NB4 (cell line): Measurements from ENCODE around the gene MORC1.

Experiments used
- DNase-seq: peaks from one replicate; pipeline ENCODE4 v3.0.0; 2010; ENCODE audit warnings: low read depth
- H3K4me3 ChIP-seq: one replicate; pipeline ENCODE4 v1.5.1; 2011; ENCODE audit warnings: mild to moderate bottlenecking, low read depth, low read length, moderate library complexity
- MYC ChIP-seq: IDR thresholded peaks from 2 replicates; pipeline ENCODE4 v1.6.1; 2011; ENCODE audit warnings: low read depth, low read length
- POLR2A ChIP-seq: IDR thresholded peaks from 2 replicates; pipeline ENCODE4 v1.6.1; 2011; ENCODE audit warnings: mild to moderate bottlenecking; ENCODE audit not compliant: insufficient read length; ENCODE audit errors: extremely low read depth
- TF ChIP-seq, protein P1 (sequence below): IDR thresholded peaks from 2 replicates; pipeline ENCODE4 v1.6.1; 2011; ENCODE audit warnings: low read depth, low read length
- TF ChIP-seq, protein P2 (sequence below): IDR thresholded peaks from one replicate; pipeline ENCODE4 v1.5.1; 2012; ENCODE audit warnings: low read depth, low read length

Gene MORC1

DNA sequence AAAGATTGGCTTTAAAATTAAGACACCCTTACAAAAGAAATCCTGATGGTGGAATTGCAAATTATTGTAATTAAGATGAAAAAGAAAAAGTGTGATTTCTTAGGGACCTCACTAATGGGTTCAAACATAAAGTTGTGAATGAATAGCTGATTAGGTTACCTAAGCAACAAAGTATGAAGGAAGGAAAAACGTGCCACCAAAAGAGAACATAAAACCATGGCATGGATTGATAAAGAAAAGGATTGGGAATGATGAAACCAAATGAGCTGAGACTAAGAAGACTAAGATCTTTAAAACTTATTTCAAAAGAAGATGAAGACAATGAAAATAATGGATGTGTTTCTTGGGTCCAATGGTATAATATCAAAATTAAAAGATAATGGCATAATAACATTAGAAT is 132.1 kb downstream of the MORC1 start:
- no peak for DNase-seq
- TF ChIP-seq MYC (no peak), POLR2A (no peak)
- TF ChIP-seq, protein P1, sequence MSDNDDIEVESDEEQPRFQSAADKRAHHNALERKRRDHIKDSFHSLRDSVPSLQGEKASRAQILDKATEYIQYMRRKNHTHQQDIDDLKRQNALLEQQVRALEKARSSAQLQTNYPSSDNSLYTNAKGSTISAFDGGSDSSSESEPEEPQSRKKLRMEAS, result no peak
- TF ChIP-seq, protein P2, sequence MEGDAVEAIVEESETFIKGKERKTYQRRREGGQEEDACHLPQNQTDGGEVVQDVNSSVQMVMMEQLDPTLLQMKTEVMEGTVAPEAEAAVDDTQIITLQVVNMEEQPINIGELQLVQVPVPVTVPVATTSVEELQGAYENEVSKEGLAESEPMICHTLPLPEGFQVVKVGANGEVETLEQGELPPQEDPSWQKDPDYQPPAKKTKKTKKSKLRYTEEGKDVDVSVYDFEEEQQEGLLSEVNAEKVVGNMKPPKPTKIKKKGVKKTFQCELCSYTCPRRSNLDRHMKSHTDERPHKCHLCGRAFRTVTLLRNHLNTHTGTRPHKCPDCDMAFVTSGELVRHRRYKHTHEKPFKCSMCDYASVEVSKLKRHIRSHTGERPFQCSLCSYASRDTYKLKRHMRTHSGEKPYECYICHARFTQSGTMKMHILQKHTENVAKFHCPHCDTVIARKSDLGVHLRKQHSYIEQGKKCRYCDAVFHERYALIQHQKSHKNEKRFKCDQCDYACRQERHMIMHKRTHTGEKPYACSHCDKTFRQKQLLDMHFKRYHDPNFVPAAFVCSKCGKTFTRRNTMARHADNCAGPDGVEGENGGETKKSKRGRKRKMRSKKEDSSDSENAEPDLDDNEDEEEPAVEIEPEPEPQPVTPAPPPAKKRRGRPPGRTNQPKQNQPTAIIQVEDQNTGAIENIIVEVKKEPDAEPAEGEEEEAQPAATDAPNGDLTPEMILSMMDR, result no peak
- no peak overlapping the region for H3K4me3 ChIP-seq

- TF ChIP-seq, protein P2, result no peak
- TF ChIP-seq MYC, result no peak
- no peak for TF ChIP-seq POLR2A
- TF ChIP-seq, protein P1, result no peak
- no peak for DNase-seq
- no peak overlapping the region for H3K4me3 ChIP-seq
Measured at GRCh38 chr3:108983051-108983450, 134.9 kb downstream of the MORC1 start.

DNA sequence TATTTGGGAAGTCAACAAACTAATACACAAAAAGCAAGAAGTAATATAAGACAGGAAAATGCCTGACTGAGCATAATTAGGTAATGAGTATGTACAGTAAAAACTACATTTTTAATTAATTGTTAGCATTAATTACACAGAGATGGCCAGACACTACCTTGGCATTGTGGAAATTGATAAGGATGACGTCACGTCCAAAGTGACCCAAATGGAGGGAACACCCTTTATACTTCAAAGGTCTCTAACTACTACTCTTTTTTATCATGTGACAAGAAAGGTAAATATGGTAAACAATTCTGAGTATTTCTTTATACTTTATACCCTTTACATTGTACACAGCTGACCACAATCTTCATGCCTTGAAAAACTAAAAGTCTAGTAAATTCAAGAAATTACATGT is 141.9 kb downstream of the MORC1 start:
- no peak for TF ChIP-seq POLR2A
- TF ChIP-seq MYC, result no peak
- TF ChIP-seq, protein P1, result no peak
- TF ChIP-seq, protein P2, result no peak
- DNase-seq, result no peak
- H3K4me3 ChIP-seq, result no peak overlapping the region

GRCh38 chr3:108973019-108973418 is 144.9 kb downstream of the MORC1 start:
- TF ChIP-seq, protein P1, result no peak
- TF ChIP-seq, protein P2, result no peak
- TF ChIP-seq MYC (no peak), POLR2A (no peak)
- no peak for DNase-seq
- H3K4me3 ChIP-seq, result no peak overlapping the region

DNA sequence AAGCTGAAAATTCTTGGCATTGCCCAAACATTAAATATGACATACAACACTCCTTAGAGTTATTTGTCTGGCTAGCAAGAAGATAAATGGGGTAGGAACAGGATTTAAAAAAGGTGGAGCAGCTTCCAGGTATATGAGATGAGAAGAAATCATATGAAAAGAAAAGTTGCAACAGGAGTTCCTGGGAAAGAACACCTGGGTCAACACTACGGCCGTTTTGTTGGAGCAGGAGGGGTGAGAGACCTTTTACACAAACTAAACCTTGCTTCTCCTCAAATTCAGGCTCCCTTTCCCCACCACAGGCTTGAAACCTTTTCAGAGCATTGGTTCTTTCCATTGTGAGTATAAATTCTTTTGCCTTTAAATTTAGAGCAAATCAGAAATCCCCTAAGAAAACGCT is 145.5 kb downstream of the MORC1 start:
- TF ChIP-seq MYC (no peak), POLR2A (no peak)
- TF ChIP-seq, protein P2, result no peak
- TF ChIP-seq, protein P1, result no peak

GRCh38 chr3:108970561-108970960 is 147.4 kb downstream of the MORC1 start:
- no peak overlapping the region for H3K4me3 ChIP-seq
- TF ChIP-seq, protein P1, result no peak
- TF ChIP-seq, protein P2, result no peak
- TF ChIP-seq MYC, result no peak
- TF ChIP-seq POLR2A, result no peak
- no peak for DNase-seq

More for the DNA sequence above, 145.5 kb downstream of the MORC1 start:
- H3K4me3 ChIP-seq, result no peak overlapping the region
- DNase-seq, result no peak
